Fibroblast of mammary gland (primary cell): ENCODE measurements around the gene CKS2.
A peak's percentile ranks its signal among the peaks of the same experiment; 100 is the strongest.

Experiments
- DNase-seq: peaks from one replicate; pipeline ENCODE4 v3.0.0-alpha.2; 2010; ENCODE audit warnings: low read depth
- H3K4me3 ChIP-seq: 2 replicates; pipeline ENCODE4 v1.5.1; 2011; ENCODE audit warnings: low read depth, mild to moderate bottlenecking, low read length, moderate library complexity; ENCODE audit not compliant: control insufficient read depth
- CTCF ChIP-seq: conservative IDR thresholded peaks from 2 replicates; pipeline ENCODE4 v1.5.1; 2011; ENCODE audit warnings: low read depth, low read length, inconsistent platforms; ENCODE audit not compliant: control insufficient read depth, insufficient read depth

The CKS2 gene

GRCh38 chr9:89319015-89319905 lies 8.3 kb downstream of the CKS2 start:
- no peak for DNase-seq
- TF ChIP-seq CTCF = no peak
- H3K4me3 ChIP-seq = peak overlapping the region; percentile 69

GRCh38 chr9:89323390-89323789 lies 12.4 kb downstream of the CKS2 start:
- no peak overlapping the region for H3K4me3 ChIP-seq
- DNase-seq = peak; percentile 58
- TF ChIP-seq CTCF = no peak

GRCh38 chr9:89325733-89326132 lies 14.7 kb downstream of the CKS2 start:
- no peak for DNase-seq
- TF ChIP-seq CTCF = no peak
- no peak overlapping the region for H3K4me3 ChIP-seq

DNA sequence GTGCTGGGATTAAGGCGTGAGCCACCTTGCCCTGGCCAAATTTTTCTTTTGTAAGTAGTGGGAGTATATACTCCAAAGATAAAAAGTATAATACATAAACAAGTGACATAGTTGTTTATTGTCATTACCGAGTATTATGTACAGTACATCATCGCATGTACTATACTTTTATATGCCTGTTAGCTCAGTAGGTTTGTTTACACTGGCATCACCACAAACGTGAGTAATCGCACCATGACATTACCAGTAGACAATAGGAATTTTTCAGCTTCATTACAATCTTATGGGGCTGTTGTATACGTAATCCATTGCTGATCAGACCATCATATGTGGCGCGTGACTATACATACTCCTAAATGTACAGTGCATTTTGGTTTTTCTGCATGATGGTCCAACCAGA lies 17.1 kb downstream of the CKS2 start:
- no peak for DNase-seq
- no peak for TF ChIP-seq CTCF
- H3K4me3 ChIP-seq = no peak overlapping the region

DNA sequence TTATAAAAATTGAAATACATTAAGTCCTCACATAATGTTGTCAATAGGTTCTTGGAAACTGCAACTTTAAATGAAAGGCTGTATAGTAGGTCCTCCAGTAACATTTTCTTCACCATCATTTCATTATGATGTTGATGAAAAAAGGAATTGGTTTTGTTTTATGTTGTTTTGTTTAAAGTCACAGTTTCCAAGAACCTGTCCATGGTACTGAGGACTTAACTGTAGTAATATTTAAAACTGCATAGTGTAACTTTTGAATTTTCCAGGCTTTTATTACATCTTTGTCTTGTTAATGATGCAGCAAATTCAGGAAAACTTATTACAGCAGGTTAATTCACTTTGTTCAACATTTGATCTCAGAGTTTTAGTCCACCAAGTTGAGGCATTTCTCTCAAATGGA lies 18.9 kb downstream of the CKS2 start:
- no peak for TF ChIP-seq CTCF
- H3K4me3 ChIP-seq = no peak overlapping the region
- DNase-seq = no peak

- DNase-seq = no peak
- TF ChIP-seq CTCF = no peak
- H3K4me3 ChIP-seq = no peak overlapping the region
Observed at GRCh38 chr9:89330513-89330912, 19.5 kb downstream of the CKS2 start.

- no peak for DNase-seq
- no peak for TF ChIP-seq CTCF
- no peak overlapping the region for H3K4me3 ChIP-seq
Observed at GRCh38 chr9:89339807-89340206, 28.8 kb downstream of the CKS2 start.
